Parathyroid adenoma (tissue), 2 donors: Measurements from ENCODE around the gene BEND6.
A peak's percentile ranks its signal among the peaks of the same experiment; 100 is the strongest.

Source experiments
- H2AFZ ChIP-seq: fragments of 300-600 bp; sonication (generic); one replicate; pipeline ENCODE4 v1.7.0; 2017; ENCODE audit warnings: antibody characterized with exemption, mild to moderate bottlenecking
- H3K27ac ChIP-seq: fragments of 300-600 bp; sonication (generic); one replicate; pipeline ENCODE4 v1.7.0; 2017
- H3K27me3 ChIP-seq: fragments of 300-600 bp; sonication (generic); one replicate; pipeline ENCODE4 v1.7.0; 2017; ENCODE audit warnings: low read length; ENCODE audit not compliant: control insufficient read depth, insufficient read depth
- H3K36me3 ChIP-seq: fragments of 300-600 bp; sonication (generic); one replicate; pipeline ENCODE4 v1.7.0; 2017; ENCODE audit warnings: low read length; ENCODE audit not compliant: control insufficient read depth, insufficient read depth
- H3K4me1 ChIP-seq: fragments of 300-600 bp; sonication (generic); one replicate; pipeline ENCODE4 v1.7.0; 2017; ENCODE audit warnings: control low read depth
- H3K4me2 ChIP-seq: fragments of 300-600 bp; sonication (generic); one replicate; pipeline ENCODE4 v1.7.0; 2017; ENCODE audit warnings: low read length
- H3K4me3 ChIP-seq: fragments of 300-600 bp; sonication (generic); one replicate; pipeline ENCODE4 v1.7.0; 2017; ENCODE audit warnings: low read depth, low read length
- H3K79me2 ChIP-seq: fragments of 300-600 bp; sonication (generic); one replicate; pipeline ENCODE4 v1.7.0; 2017; ENCODE audit warnings: control low read depth
- H3K9ac ChIP-seq: fragments of 300-600 bp; sonication (generic); one replicate; pipeline ENCODE4 v1.7.0; 2017; ENCODE audit warnings: mild to moderate bottlenecking
- H3K9me3 ChIP-seq: fragments of 300-600 bp; sonication (generic); one replicate; pipeline ENCODE4 v1.7.0; 2017; ENCODE audit warnings: low read length; ENCODE audit not compliant: control insufficient read depth
- TF ChIP-seq, protein P1 (sequence below): fragments of 300-600 bp; sonication (generic); IDR thresholded peaks from one replicate; pipeline ENCODE4 v1.7.0; 2017; ENCODE audit warnings: antibody characterized with exemption, mild to moderate bottlenecking
- donor health status: primary hyperparathyroidism.

BEND6 gene, protein sequence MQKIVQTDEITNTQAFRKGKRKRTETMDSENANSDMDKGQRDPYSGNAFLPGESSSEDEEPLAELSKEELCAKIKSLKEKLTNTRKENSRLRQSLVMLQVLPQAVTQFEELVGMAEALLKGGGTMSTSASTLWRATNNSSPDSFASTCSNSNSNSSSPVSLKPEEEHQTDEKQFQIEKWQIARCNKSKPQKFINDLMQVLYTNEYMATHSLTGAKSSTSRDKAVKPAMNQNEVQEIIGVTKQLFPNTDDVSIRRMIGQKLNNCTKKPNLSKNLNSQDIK

DNA sequence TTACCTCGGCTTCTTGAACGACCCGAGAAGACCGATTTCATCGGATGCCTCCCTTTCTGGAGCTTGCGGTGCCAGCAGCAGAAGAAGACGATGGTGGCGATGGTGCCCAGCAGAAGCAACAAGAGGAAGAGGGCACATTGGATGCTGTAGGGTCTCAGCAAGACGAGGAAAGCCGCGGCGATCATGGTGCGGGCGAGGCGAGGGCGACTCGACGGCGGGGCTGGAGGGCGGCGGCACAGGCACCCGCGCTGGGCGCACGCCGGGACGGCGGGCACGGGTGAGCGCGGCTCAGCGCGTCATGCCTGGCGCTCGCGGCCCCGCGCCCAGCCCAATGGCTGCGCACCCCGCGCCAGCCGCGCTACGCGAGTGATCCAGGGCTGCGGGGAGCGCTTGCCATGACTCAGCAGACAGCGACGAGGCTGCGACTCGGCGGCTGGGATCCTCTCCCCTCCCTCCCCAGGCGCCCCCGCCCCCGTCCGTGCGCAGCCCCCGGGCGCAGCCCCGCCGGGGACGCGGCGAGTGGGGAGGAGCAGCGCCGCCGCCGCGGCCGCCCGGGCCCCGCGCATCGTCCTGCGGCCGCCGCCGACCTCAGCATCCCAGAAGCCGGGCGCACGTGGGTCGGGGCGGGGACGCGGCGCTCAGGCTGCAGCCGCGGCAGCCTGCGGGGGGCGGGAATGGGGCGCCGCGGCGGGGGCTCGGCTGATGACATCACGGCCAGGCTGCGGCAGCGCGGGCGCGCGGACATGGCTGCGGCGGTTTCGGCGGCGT, at the start of gene BEND6:
TSS of gene BEND6 (plus strand) at position 705 of the 768 bp plus-strand sequence. CDS start 26,704 bp downstream, outside the sequence.
- H3K79me2 ChIP-seq: no peaks in the 10 kb centered on the region
- TF ChIP-seq, protein P1, sequence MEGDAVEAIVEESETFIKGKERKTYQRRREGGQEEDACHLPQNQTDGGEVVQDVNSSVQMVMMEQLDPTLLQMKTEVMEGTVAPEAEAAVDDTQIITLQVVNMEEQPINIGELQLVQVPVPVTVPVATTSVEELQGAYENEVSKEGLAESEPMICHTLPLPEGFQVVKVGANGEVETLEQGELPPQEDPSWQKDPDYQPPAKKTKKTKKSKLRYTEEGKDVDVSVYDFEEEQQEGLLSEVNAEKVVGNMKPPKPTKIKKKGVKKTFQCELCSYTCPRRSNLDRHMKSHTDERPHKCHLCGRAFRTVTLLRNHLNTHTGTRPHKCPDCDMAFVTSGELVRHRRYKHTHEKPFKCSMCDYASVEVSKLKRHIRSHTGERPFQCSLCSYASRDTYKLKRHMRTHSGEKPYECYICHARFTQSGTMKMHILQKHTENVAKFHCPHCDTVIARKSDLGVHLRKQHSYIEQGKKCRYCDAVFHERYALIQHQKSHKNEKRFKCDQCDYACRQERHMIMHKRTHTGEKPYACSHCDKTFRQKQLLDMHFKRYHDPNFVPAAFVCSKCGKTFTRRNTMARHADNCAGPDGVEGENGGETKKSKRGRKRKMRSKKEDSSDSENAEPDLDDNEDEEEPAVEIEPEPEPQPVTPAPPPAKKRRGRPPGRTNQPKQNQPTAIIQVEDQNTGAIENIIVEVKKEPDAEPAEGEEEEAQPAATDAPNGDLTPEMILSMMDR: no peak
- no peaks in the 10 kb centered on the region for H3K9me3 ChIP-seq
- H3K4me3 ChIP-seq: peak within 1 kb of the TSS; percentile 46
- no peak within 1 kb of the TSS for H3K9ac ChIP-seq
- H3K27ac ChIP-seq: peak within 1 kb of the TSS; percentile 47
- H2AFZ ChIP-seq: peak within 1 kb of the TSS; percentile 95
- peak within 1 kb of the TSS; percentile 81 for H3K4me2 ChIP-seq
- H3K27me3 ChIP-seq: no peaks in the 10 kb centered on the region
- no peaks in the 10 kb centered on the region for H3K36me3 ChIP-seq
- H3K4me1 ChIP-seq: no peaks in the 10 kb centered on the region

DNA sequence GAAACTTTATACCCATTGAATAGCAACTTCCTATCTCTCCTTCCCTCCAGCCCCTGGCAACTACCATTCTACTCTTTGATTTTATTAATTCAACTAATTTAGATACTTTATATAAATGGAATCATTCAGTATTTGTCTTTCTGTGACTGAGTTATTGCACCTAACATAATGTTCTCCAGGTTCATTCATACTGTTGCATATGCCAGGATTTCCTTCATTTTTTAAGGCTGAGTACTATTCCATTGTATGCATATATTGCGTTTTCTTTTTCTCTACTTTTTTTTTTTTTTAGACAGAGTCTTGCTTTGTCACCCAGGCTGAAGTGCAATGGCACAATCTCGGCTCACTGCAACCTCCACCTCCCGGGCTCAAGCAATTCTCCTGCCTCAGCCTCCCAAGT, 49.5 kb upstream of the BEND6 start:
- H3K4me1 ChIP-seq: no peaks in the 10 kb centered on the region
- H3K27me3 ChIP-seq: no peaks in the 10 kb centered on the region
- H2AFZ ChIP-seq: no peak overlapping the region
- H3K9ac ChIP-seq: no peak overlapping the region
- no peaks in the 10 kb centered on the region for H3K9me3 ChIP-seq
- H3K4me2 ChIP-seq: no peak overlapping the region
- no peaks in the 10 kb centered on the region for H3K36me3 ChIP-seq
- no peaks in the 10 kb centered on the region for H3K79me2 ChIP-seq
- H3K27ac ChIP-seq: no peak overlapping the region
- TF ChIP-seq, protein P1: no peak
- H3K4me3 ChIP-seq: no peak overlapping the region

DNA sequence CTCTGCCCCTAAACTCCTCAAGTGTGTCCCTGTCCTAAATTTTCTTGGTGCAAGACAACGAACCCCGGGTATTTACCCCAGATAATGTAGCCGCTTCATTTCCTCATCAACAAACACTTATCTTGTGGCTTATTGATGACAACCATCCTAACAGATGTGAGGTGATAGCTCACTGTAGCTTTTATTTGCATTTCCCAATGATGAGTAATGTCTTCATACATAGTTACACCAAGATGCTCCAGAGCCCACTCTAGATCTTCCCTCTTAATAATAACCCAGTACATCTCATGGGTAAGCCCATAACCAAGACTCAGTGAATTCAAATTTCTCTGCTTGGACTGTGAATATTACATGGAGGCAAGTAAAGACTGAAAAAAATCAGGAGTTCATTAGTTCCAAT, 48.2 kb upstream of the BEND6 start:
- no peak overlapping the region for H3K4me2 ChIP-seq
- no peaks in the 10 kb centered on the region for H3K36me3 ChIP-seq
- no peaks in the 10 kb centered on the region for H3K27me3 ChIP-seq
- no peaks in the 10 kb centered on the region for H3K79me2 ChIP-seq
- no peak overlapping the region for H2AFZ ChIP-seq
- H3K4me3 ChIP-seq: no peak overlapping the region
- TF ChIP-seq, protein P1: no peak
- H3K9me3 ChIP-seq: no peaks in the 10 kb centered on the region
- no peaks in the 10 kb centered on the region for H3K4me1 ChIP-seq
- no peak overlapping the region for H3K27ac ChIP-seq
- no peak overlapping the region for H3K9ac ChIP-seq

DNA sequence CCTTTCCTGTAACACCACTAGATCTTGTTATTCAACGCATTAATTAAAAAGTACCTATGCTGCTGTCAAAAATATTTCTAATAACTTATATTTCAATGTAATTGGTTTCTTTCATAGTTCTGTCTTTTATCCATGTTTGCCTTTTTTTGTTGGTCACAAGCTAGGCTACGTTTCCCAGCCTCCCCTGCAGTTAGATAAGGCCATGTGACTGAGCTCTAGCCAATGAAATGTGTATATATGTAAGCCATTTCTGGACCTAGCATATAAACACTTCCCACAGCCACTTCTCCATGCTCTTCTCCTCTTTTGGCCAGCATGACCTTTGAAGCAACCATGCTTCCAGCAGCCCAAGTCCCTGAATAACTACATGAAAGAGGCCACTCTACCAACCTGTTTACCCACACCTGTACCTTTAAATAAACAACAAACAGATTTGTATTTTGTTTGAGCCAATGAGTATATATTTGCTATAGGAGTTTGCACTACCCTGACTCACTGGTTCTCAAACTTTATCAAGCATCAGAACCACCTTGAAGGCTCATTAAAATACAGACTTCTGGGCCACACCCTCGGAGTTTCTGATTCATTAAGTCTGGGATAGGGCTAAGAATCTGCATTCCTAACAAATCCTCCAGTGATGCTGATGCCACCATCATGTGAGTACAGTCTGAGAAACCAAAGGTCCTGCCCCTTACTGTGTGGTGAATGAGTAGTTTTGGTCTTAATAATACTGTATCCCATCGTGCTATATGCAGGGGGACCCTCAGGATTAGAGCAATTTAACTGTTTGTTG, 45.6 kb upstream of the BEND6 start:
- Histone ChIP-seq H3K4me3 (no peak overlapping the region), H3K79me2 (no peaks in the 10 kb centered on the region), H3K27ac (no peak overlapping the region), H3K9me3 (no peaks in the 10 kb centered on the region), H3K27me3 (no peaks in the 10 kb centered on the region), H3K4me1 (no peaks in the 10 kb centered on the region), H3K9ac (no peak overlapping the region), H2AFZ (no peak overlapping the region), H3K4me2 (no peak overlapping the region), H3K36me3 (no peaks in the 10 kb centered on the region)
- TF ChIP-seq, protein P1: no peak
